Measurements from ENCODE around the gene SCRN2.

The SCRN2 gene

DNA sequence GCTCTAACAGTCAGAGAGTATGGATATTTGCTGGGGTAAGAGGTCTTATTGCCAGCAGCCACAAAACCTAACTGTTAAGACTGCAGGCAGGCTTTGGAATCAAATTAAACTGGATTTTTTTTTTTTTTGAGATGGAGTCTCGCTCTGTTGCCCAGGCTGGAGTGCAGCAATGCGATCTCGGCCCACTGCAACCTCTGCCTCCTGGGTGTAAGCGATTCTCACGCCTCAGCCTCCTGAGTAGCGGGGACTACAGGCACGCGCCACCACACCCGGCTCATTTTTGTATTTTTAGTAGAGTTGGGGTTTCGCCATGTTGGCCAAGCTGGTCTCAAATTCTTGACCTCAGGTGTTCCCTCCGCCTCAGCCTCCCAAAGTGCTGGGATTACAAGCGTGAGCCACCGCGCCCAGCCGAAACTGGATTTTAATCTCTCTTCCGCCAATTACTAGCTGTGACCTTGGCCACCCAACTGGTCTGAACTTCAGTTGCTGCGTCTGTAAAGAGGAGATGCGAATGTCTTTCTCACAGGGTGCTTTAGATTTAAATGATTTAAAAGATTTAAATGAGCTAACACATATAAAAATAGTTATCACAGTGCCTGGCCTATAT is 10.6 kb downstream of the SCRN2 start:
- TF ChIP-seq, protein P1, sequence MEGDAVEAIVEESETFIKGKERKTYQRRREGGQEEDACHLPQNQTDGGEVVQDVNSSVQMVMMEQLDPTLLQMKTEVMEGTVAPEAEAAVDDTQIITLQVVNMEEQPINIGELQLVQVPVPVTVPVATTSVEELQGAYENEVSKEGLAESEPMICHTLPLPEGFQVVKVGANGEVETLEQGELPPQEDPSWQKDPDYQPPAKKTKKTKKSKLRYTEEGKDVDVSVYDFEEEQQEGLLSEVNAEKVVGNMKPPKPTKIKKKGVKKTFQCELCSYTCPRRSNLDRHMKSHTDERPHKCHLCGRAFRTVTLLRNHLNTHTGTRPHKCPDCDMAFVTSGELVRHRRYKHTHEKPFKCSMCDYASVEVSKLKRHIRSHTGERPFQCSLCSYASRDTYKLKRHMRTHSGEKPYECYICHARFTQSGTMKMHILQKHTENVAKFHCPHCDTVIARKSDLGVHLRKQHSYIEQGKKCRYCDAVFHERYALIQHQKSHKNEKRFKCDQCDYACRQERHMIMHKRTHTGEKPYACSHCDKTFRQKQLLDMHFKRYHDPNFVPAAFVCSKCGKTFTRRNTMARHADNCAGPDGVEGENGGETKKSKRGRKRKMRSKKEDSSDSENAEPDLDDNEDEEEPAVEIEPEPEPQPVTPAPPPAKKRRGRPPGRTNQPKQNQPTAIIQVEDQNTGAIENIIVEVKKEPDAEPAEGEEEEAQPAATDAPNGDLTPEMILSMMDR (IDR thresholded peaks at IDR 0.05; ENCODE audit: insufficient read depth, low read length), result no peak
- TF ChIP-seq SPI1 (IDR thresholded peaks at IDR 0.05; ENCODE audit: borderline replicate concordance, low read depth), result no peak
- no peak for TF ChIP-seq GABPA (IDR thresholded peaks at IDR 0.05; ENCODE audit: low read depth)
- TF ChIP-seq, protein P2, sequence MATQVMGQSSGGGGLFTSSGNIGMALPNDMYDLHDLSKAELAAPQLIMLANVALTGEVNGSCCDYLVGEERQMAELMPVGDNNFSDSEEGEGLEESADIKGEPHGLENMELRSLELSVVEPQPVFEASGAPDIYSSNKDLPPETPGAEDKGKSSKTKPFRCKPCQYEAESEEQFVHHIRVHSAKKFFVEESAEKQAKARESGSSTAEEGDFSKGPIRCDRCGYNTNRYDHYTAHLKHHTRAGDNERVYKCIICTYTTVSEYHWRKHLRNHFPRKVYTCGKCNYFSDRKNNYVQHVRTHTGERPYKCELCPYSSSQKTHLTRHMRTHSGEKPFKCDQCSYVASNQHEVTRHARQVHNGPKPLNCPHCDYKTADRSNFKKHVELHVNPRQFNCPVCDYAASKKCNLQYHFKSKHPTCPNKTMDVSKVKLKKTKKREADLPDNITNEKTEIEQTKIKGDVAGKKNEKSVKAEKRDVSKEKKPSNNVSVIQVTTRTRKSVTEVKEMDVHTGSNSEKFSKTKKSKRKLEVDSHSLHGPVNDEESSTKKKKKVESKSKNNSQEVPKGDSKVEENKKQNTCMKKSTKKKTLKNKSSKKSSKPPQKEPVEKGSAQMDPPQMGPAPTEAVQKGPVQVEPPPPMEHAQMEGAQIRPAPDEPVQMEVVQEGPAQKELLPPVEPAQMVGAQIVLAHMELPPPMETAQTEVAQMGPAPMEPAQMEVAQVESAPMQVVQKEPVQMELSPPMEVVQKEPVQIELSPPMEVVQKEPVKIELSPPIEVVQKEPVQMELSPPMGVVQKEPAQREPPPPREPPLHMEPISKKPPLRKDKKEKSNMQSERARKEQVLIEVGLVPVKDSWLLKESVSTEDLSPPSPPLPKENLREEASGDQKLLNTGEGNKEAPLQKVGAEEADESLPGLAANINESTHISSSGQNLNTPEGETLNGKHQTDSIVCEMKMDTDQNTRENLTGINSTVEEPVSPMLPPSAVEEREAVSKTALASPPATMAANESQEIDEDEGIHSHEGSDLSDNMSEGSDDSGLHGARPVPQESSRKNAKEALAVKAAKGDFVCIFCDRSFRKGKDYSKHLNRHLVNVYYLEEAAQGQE (IDR thresholded peaks at IDR 0.05; ENCODE audit: insufficient replicate concordance, low read depth), result no peak
- no peak for TF ChIP-seq POLR2AphosphoS5 (IDR thresholded peaks at IDR 0.05; ENCODE audit: low read depth)
- no peak for DNase-seq (ENCODE audit: low read depth in 1 of 2, low spot score in 1 of 2)
- Histone ChIP-seq H3K4me3 (replicated peaks; ENCODE audit: insufficient read depth, low read length) (peak overlapping the region; percentile 64), H3K27me3 (ENCODE audit: insufficient read depth, poor library complexity, severe bottlenecking) (no peaks in the 10 kb centered on the region), H3K27ac (replicated peaks) (no peak overlapping the region; the same call in 1 of the 2 replicates)

DNA sequence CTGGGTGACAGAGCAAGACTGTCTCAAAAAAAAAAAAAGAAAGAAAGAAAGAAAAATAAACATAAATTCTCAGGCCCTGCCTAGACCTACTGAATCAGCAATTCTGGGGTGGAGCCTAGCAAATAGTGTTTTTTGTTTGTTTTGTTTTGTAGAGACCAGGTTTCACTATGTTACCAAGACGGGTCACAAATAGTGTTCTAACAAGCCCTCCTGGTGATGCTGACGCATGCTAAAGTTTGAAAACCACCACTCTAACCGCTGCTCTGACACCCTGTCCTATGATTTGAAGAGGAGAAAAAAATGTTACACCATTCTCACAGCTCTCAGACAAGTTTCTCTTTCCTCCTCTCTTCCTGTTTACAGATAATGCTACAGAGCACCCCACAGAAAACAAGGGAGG is 11.2 kb downstream of the SCRN2 start:
- no peak for DNase-seq (ENCODE audit: low read depth in 1 of 2, low spot score in 1 of 2)
- H3K27ac ChIP-seq (replicated peaks), result no peak overlapping the region
- no peak overlapping the region for H3K4me3 ChIP-seq (replicated peaks; ENCODE audit: insufficient read depth, low read length)
- TF ChIP-seq, protein P2 (IDR thresholded peaks at IDR 0.05; ENCODE audit: insufficient replicate concordance, low read depth), result no peak
- TF ChIP-seq SPI1 (IDR thresholded peaks at IDR 0.05; ENCODE audit: borderline replicate concordance, low read depth) (no peak), GABPA (IDR thresholded peaks at IDR 0.05; ENCODE audit: low read depth) (no peak), POLR2AphosphoS5 (IDR thresholded peaks at IDR 0.05; ENCODE audit: low read depth) (no peak)
- TF ChIP-seq, protein P1 (IDR thresholded peaks at IDR 0.05; ENCODE audit: insufficient read depth, low read length), result no peak
- H3K27me3 ChIP-seq (ENCODE audit: insufficient read depth, poor library complexity, severe bottlenecking), result no peaks in the 10 kb centered on the region

DNA sequence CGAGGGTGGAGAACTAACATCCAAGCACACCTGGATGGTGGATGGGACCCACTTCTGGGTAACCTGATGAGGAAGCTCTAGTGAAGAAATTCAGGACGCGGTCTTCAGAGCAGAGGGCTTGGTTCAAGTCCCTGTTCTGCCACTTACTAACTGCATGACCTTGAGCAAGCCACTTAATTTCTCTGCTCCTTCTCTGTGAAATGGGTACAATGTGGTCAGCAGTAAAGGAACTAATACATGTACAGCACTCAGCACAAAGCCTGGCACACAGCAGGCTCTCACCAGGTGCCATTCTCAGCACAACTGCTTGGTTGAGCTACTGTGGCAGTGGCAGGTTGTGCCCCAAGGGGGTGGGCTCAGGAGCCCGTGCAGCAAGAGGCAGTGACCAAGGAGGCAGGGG is 17.6 kb downstream of the SCRN2 start:
- DNase-seq (ENCODE audit: low read depth in 1 of 2, low spot score in 1 of 2), result no peak
- no peak for TF ChIP-seq GABPA (IDR thresholded peaks at IDR 0.05; ENCODE audit: low read depth)
- TF ChIP-seq, protein P1 (IDR thresholded peaks at IDR 0.05; ENCODE audit: insufficient read depth, low read length), result no peak
- TF ChIP-seq, protein P2 (IDR thresholded peaks at IDR 0.05; ENCODE audit: insufficient replicate concordance, low read depth), result no peak
- TF ChIP-seq POLR2AphosphoS5 (IDR thresholded peaks at IDR 0.05; ENCODE audit: low read depth), result no peak
- TF ChIP-seq SPI1 (IDR thresholded peaks at IDR 0.05; ENCODE audit: borderline replicate concordance, low read depth), result no peak
- H3K4me3 ChIP-seq (replicated peaks; ENCODE audit: insufficient read depth, low read length), result no peak overlapping the region
- H3K27me3 ChIP-seq (ENCODE audit: insufficient read depth, poor library complexity, severe bottlenecking), result no peaks in the 10 kb centered on the region
- no peak overlapping the region for H3K27ac ChIP-seq (replicated peaks)

Data from HL-60 (cell line).